Measurements from ENCODE around the gene MTPN.

The MTPN gene

DNA sequence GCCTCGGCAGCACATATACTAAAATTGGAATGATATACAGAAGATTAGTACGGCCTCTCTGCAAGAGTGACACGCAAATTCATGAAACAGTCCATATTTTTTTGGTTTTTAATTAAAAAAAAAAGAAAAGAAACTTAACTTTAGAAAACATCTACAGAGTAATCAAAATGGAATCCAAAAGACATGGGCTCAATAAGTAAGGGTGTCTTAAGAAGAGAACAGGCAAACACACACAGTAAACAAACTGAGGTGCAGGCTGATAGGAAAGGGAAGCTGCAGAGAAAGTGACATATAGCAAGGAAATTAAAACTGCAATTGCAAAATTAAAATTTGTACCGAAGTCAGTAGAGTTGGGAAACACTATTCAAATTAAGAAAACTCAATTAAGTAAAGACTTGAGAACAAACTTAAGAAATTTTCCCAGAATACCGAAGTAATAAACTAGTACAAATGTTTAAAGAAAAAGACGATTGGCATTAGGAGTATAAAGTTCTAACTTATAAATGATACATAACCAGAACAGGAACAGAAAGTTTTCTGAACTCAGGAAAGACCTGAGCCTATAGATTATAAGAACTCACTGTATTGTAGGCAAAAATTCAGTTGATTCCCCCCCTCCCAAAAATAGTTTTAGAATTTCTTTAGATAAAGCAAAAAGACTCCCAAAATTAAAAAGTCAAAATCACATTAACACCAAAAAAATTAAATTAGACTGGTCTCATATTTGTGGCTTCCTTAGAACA lies 16.3 kb downstream of the MTPN start:
- DNase-seq (ENCODE audit: low spot score in 2 of 2) = no peak
- no peaks in the 10 kb centered on the region for H3K36me3 ChIP-seq (replicated peaks)
- no peaks in the 10 kb centered on the region for H3K27me3 ChIP-seq (ENCODE audit: low read depth)
- H3K4me1 ChIP-seq = peaks cover 4% of the 10 kb centered on the region; the same call in 1 of the 2 replicates
- no peak overlapping the region for H3K4me3 ChIP-seq
- in situ Hi-C loops (cut with MboI; ENCODE audit: low sequenced_read_pairs) = loop anchor here (25.0 kb wide), 1 partner anchor 299 kb away; the partner anchor contains the start of gene STMP1
- H3K9me3 ChIP-seq = no peaks in the 10 kb centered on the region

DNA sequence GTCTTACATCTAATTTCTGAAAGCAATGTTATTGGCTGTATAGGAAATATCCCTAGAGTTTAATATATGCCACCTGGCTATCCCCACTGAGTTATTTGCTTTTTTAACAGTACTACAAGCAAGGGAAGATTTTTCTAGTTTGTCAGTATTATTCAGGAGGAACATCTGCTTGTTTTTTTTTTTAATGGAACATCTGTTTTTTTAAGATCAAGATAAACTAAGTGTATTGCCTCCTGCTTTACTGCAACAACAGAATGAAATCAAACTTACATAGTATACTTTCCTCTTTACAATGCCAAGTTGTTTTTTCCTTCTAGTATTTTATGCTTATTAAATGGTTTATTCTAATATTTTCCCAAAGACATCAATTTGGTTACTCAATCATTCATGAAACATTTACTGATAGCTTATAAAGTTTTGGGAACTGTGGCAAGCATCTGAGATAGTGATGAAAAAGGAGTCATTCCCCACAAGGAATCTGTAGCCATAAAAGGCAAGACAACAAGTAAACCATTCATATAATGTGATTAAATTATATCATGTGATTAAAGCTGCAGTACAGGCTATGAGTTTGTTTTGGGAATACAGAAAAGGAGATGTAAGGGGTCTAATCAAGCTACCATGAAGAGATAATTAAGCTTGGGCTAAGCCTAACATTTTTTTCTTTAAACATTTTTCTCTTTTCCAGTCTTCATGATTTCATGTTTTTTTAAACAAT lies 17.4 kb downstream of the MTPN start:
- H3K4me1 ChIP-seq = peaks cover 11% of the 10 kb centered on the region
- no peaks in the 10 kb centered on the region for H3K27me3 ChIP-seq (ENCODE audit: low read depth)
- H3K9me3 ChIP-seq = no peaks in the 10 kb centered on the region
- no peak overlapping the region for H3K4me3 ChIP-seq
- H3K36me3 ChIP-seq (replicated peaks) = no peaks in the 10 kb centered on the region
- in situ Hi-C loops (cut with MboI; ENCODE audit: low sequenced_read_pairs) = loop anchor here (25.0 kb wide), 1 partner anchor 298 kb away; the partner anchor contains the start of gene STMP1
- DNase-seq (ENCODE audit: low spot score in 2 of 2) = no peak

DNA sequence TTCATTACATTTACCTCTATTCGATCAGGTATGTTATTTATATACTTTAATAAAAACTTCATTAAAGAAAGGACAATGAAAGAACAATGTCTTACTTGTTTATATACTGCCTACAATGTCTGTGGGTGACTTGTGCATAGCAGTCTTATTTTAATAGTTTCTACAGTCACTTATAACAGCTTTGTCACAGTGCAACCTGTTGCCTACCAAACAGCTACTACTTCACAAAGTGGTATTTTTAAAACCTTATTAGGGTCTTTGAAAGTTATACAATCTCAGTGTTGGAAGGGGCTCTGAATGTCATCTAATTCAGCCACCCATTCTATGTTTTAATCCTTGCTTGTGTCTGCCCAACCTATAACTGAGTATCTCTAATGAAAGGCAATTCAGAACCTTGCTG lies 19.0 kb downstream of the MTPN start:
- peaks cover 11% of the 10 kb centered on the region for H3K4me1 ChIP-seq
- DNase-seq (ENCODE audit: low spot score in 2 of 2) = no peak
- H3K27me3 ChIP-seq (ENCODE audit: low read depth) = no peaks in the 10 kb centered on the region
- in situ Hi-C loops (cut with MboI; ENCODE audit: low sequenced_read_pairs) = loop anchor here (25.0 kb wide), 1 partner anchor 296 kb away; the partner anchor contains the start of gene STMP1
- no peaks in the 10 kb centered on the region for H3K9me3 ChIP-seq
- no peaks in the 10 kb centered on the region for H3K36me3 ChIP-seq (replicated peaks)
- no peak overlapping the region for H3K4me3 ChIP-seq

DNA sequence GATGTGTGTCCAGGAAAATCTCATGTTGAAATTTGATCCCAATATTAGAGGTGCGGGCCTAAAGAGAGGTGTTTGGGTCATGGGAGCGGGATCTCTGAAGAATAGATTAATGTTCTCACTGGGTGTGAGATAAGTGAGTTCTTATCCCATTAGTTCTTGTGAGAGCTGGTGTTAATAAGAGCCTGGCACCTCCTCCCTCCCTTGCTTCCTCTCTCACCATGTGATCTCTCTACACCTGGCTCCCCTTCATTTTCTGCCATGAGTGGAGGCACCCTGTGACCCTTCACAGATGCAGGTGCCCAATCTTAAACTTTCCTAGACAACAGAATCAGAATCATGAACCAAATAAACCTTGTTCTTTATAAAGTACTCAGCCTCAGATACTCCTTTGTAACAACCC lies 19.5 kb downstream of the MTPN start:
- H3K36me3 ChIP-seq (replicated peaks) = no peaks in the 10 kb centered on the region

DNA sequence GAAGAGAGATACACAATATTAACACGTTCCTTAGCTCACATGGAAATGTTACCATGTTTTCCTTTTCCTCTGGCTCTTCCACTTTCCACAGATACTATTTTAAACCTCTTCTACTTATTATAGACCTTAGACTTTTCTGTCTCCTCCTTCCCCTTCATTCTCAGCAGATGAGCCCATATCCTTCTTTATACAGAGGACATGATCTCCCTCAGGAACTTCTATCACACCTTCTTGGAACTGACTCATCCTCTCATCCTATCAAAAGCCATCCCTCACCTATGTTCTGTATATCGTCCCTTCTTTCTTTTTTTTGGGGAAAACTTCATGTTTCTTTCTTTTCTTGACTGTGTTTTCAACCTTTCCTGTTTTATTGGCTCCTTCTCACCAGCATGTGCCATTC lies 20.8 kb downstream of the MTPN start:
- H3K27me3 ChIP-seq (ENCODE audit: low read depth) = no peaks in the 10 kb centered on the region
- H3K9me3 ChIP-seq = no peaks in the 10 kb centered on the region
- H3K4me1 ChIP-seq = peaks cover 7% of the 10 kb centered on the region
- in situ Hi-C loops (cut with MboI; ENCODE audit: low sequenced_read_pairs) = loop anchor here (25.0 kb wide), 1 partner anchor 294 kb away; the partner anchor contains the start of gene STMP1
- no peak overlapping the region for H3K4me3 ChIP-seq
- no peak for DNase-seq (ENCODE audit: low spot score in 2 of 2)
- no peaks in the 10 kb centered on the region for H3K36me3 ChIP-seq (replicated peaks)

More for the DNA sequence above, 19.5 kb downstream of the MTPN start:
- no peak for DNase-seq (ENCODE audit: low spot score in 2 of 2)
- Histone ChIP-seq H3K4me1 (peaks cover 7% of the 10 kb centered on the region), H3K9me3 (no peaks in the 10 kb centered on the region), H3K4me3 (no peak overlapping the region), H3K27me3 (ENCODE audit: low read depth) (no peaks in the 10 kb centered on the region)
- in situ Hi-C loops (cut with MboI; ENCODE audit: low sequenced_read_pairs) = loop anchor here (25.0 kb wide), 1 partner anchor 295 kb away; the partner anchor contains the start of gene STMP1

DNA sequence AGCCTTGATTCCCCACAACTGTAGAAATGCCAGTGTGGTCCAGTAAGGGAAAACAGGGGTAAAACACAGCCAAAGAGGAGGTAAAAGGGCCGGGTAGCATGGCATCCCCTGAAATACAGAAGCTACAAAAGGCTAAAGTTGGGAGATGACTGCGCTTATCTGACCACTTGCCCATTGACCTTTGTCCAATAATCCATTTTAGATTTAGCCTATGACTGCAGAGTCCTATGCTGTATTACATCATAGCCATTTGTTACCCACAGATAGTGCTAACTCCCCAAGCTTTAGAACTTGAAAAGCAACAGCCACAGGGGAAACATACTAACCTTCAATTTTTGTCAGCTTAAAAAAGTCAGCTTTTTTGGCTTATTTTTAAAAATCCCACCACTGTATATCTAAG lies 26.2 kb downstream of the MTPN start:
- no peak for DNase-seq (ENCODE audit: low spot score in 2 of 2)
- H3K36me3 ChIP-seq (replicated peaks) = peaks cover 13% of the 10 kb centered on the region
- no peaks in the 10 kb centered on the region for H3K27me3 ChIP-seq (ENCODE audit: low read depth)
- H3K4me1 ChIP-seq = peaks cover 7% of the 10 kb centered on the region
- no peaks in the 10 kb centered on the region for H3K9me3 ChIP-seq
- in situ Hi-C loops (cut with MboI; ENCODE audit: low sequenced_read_pairs) = loop anchor here (25.0 kb wide), 1 partner anchor 289 kb away; the partner anchor contains the start of gene STMP1
- no peak overlapping the region for H3K4me3 ChIP-seq

DNA sequence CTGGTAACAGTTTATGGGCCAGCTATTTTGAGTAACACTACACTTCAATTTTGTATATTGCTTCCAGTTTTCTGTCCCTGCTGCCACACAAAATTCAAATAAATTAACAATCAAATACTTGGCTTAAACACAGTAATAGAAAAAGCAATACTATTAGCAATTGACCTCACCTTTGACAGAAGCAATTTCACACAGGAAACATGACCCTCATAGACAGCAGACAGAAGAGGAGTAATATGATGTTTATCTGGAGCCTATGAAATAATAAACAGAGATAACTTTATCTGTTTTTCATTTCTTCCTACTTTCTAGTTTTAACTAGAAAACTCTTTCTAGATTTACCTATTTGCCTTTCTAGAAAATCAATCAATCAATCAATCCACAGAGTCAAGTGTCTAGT lies 26.7 kb downstream of the MTPN start:
- no peaks in the 10 kb centered on the region for H3K9me3 ChIP-seq
- peaks cover 5% of the 10 kb centered on the region for H3K4me1 ChIP-seq
- in situ Hi-C loops (cut with MboI; ENCODE audit: low sequenced_read_pairs) = loop anchor here (25.0 kb wide), 1 partner anchor 288 kb away; the partner anchor contains the start of gene STMP1
- H3K27me3 ChIP-seq (ENCODE audit: low read depth) = no peaks in the 10 kb centered on the region
- no peak overlapping the region for H3K4me3 ChIP-seq
- DNase-seq (ENCODE audit: low spot score in 2 of 2) = no peak
- peaks cover 16% of the 10 kb centered on the region for H3K36me3 ChIP-seq (replicated peaks)

DNA sequence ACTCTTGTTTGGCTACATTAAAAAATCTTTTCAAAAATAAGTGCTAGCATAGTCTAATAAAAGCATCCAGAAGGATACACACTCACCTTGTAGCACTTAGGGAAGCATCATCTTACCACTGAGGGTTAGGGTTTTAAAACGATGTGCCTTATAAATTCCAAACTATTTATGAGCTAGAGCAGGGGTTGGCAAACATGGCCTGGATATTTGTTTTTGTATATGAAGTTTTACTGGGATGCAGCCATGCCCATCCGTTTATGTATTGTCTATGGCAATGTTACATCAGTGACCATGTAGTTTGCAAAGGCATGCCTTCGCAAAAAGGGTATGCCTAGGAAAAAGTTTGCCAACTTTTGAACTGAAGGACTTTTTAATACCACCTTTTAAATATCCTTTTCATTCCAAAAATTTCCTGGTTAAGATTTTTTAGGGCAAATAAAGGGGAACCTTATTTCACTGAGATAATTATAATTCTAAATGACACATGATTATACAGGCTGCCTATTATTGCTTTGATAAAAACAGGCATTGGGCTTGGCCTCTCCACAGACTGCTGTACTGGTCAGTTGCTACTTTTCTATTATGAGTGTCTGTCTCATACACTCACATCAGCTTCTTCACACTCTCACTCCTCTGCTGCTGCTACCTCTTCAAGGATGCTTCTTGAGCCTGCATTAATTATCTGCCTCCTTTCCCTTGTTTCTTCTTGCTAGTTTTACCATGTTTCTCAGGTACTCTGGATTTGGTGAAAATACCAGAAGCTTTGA lies 30.7 kb downstream of the MTPN start:
- no peaks in the 10 kb centered on the region for H3K9me3 ChIP-seq
- no peaks in the 10 kb centered on the region for H3K27me3 ChIP-seq (ENCODE audit: low read depth)
- H3K4me3 ChIP-seq = no peak overlapping the region
- H3K4me1 ChIP-seq = peaks cover 9% of the 10 kb centered on the region
- peaks cover 16% of the 10 kb centered on the region for H3K36me3 ChIP-seq (replicated peaks)
- DNase-seq (ENCODE audit: low spot score in 2 of 2) = no peak
- in situ Hi-C loops (cut with MboI; ENCODE audit: low sequenced_read_pairs) = no loop called here

DNA sequence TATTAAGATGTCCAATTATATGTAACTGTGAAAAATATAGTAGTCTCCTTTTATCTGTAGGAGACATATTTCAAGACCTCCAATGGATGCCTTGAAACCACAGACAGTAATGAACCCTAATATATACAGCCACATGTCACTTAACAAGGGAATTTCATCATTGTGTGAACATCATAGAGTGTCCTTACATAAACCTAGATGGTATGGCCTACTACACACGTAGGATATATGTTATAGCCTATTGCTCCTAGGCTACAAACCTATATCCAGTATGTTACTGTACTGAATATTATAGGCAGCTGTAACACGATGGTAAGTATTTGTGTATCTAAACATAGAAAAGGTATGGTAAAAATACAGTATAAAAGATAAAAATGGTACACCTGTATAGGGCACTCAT lies 32.4 kb downstream of the MTPN start:
- H3K36me3 ChIP-seq (replicated peaks) = peaks cover 8% of the 10 kb centered on the region
- H3K4me3 ChIP-seq = no peak overlapping the region
- in situ Hi-C loops (cut with MboI; ENCODE audit: low sequenced_read_pairs) = no loop called here
- no peaks in the 10 kb centered on the region for H3K27me3 ChIP-seq (ENCODE audit: low read depth)
- peaks cover 9% of the 10 kb centered on the region for H3K4me1 ChIP-seq
- no peaks in the 10 kb centered on the region for H3K9me3 ChIP-seq
- DNase-seq (ENCODE audit: low spot score in 2 of 2) = no peak

DNA sequence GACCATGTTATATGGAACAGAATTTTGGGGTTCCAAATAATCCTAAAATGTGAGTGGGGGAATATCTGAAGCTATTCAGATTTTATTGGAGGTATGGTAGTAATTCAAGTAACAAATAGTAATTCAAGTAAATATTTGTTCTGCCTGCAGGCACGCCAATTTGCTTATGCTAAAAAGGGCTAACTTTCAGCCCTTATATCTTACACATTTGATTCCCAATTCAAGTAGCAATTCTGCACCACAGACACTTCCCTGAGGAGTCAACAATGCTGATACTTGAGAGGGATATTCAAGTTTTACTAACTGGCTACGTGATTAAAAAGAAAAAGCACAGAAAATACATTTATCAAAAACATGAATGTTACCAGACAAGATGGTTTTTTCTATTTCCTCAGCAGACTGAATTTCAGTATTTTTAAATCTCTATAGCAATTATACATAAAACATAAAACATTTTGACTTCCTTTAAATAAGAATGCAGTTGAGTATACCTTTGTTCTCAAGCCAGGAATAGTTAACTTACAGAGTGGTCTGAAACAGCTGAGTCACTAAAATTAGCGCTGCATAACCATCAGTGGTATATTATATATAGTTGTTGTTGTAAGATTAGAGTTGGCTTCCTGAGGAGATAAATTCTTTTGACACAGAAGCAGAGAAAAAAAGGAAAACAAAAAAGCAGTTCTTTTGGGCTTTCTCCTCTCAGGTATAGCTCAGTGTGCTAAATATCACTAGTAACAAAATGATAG lies 33.9 kb downstream of the MTPN start:
- in situ Hi-C loops (cut with MboI; ENCODE audit: low sequenced_read_pairs) = no loop called here
- no peak for DNase-seq (ENCODE audit: low spot score in 2 of 2)
- peaks cover 5% of the 10 kb centered on the region for H3K36me3 ChIP-seq (replicated peaks)

DNA sequence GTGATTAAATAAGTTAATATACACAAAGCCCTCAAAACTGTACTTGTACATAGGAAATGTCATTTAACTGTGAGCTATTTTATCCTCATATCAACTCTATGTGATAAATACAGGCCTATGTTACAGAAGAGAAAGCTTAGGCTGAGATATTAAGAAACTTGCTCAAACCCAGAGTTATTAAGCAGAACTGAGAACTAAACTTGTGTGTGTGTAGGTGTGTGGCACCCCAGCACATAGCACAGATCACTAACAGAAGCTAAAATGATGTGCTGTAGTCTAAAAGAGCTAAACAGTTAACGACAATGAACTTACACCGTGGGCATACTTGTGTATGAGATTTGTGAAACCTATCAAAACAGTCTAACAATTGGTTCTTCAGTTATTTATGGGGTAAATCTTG lies 34.5 kb downstream of the MTPN start:
- no peaks in the 10 kb centered on the region for H3K9me3 ChIP-seq
- no peak for DNase-seq (ENCODE audit: low spot score in 2 of 2)
- no peak overlapping the region for H3K4me3 ChIP-seq
- peaks cover 5% of the 10 kb centered on the region for H3K36me3 ChIP-seq (replicated peaks)
- in situ Hi-C loops (cut with MboI; ENCODE audit: low sequenced_read_pairs) = no loop called here
- peaks cover 9% of the 10 kb centered on the region for H3K4me1 ChIP-seq
- H3K27me3 ChIP-seq (ENCODE audit: low read depth) = no peaks in the 10 kb centered on the region

More for the DNA sequence above, 33.9 kb downstream of the MTPN start:
- no peak overlapping the region for H3K4me3 ChIP-seq
- no peaks in the 10 kb centered on the region for H3K9me3 ChIP-seq
- peaks cover 9% of the 10 kb centered on the region for H3K4me1 ChIP-seq
- H3K27me3 ChIP-seq (ENCODE audit: low read depth) = no peaks in the 10 kb centered on the region

DNA sequence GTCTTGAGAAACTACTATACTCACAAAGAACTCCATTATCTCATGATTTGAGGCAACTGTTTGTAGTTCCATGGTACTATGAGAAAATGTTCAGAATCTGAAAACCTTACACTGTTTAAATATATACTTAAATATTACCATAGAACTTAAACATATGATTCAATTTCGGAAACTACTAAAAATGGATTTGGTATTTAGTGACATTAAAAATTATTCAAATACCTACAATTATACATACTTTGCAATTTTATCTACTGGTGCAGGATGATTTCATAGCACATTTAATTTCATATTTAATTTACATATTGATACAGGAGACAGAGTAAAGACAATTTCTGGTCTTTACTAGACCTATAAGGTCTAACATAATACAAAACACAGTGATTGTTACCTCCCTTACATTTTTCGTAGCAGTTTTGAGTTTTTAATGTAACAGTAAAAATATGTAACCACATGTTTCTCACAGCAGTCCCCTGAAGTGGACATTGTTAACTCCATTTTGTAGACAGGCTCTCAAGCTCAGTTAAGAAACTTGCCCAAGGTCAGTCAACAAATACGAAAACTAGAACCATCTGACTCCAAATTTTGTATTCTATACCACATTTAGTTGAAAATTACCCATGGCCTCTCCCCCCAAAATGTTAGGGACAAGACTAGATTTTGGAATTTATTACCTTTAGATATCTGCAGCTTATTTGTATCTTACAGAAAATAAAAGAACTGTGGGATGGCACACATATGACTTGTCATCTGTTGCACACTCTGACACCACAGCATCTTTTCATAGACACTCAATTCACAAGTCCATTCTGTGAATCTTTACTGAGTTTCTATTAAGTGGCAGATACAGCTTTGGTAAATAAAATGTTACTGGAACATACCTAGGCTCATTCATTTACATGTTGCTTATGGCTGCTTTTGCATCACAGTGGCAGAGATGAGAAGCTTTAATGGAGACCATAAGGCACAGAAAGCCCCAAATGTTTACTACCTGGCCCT lies 36.8 kb downstream of the MTPN start:
- DNase-seq (ENCODE audit: low spot score in 2 of 2) = no peak
- in situ Hi-C loops (cut with MboI; ENCODE audit: low sequenced_read_pairs) = no loop called here
- Histone ChIP-seq H3K36me3 (replicated peaks) (no peaks in the 10 kb centered on the region; the same call in 1 of the 2 replicates), H3K4me1 (peaks cover 9% of the 10 kb centered on the region), H3K27me3 (ENCODE audit: low read depth) (no peaks in the 10 kb centered on the region), H3K9me3 (no peaks in the 10 kb centered on the region), H3K4me3 (no peak overlapping the region)
